ENCODE results near the gene SUPT4H1.
"Not testable (repeated sequence)": the region's sequence is repeated elsewhere in the genome, so short reads cannot be mapped to it uniquely, and the experiment has no call there.

Gene SUPT4H1

GRCh38 chr17:58341861-58342475 lies 10.0 kb downstream of the SUPT4H1 start:
- DNase-seq, result no peak

DNA sequence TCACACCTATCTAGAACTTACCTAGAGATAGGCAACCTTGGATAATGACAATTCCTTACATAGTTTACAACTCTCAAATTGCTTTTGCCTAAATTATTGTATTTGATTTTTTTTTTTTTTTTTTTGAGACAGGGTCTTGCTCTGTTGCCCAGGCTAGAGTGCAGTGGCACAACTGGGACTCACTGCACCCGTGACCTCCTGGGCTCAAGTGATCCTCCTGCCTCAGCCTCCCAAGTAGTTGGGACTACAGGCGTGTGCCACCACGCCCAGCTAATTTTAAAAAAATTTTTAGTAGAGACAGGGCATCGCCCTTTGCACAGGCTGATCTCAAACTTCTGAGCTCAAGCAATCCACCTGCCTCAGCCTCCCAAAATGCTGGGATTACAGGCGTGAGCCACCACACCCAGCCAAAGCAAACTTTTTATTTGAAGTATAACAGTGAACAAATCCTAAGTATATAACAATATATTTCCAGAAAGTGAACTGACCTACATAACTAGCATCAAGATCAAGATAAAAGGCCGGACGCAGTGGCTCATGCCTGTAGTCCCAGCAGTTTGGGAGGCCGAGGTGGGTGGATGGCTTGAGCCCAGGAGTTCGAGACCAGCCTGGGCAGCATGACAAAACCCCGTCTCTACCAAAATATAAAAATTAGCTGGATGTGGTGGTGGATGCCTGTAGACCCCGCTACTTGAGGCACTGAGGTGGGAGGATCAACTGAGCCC lies 10.7 kb downstream of the SUPT4H1 start:
- not testable (repeated sequence) for DNase-seq

- no peak for DNase-seq
These were observed 11.6 kb downstream of the SUPT4H1 start for GRCh38 chr17:58340405-58340876.

GRCh38 chr17:58339755-58340404 lies 12.1 kb downstream of the SUPT4H1 start:
- DNase-seq, result no peak

DNA sequence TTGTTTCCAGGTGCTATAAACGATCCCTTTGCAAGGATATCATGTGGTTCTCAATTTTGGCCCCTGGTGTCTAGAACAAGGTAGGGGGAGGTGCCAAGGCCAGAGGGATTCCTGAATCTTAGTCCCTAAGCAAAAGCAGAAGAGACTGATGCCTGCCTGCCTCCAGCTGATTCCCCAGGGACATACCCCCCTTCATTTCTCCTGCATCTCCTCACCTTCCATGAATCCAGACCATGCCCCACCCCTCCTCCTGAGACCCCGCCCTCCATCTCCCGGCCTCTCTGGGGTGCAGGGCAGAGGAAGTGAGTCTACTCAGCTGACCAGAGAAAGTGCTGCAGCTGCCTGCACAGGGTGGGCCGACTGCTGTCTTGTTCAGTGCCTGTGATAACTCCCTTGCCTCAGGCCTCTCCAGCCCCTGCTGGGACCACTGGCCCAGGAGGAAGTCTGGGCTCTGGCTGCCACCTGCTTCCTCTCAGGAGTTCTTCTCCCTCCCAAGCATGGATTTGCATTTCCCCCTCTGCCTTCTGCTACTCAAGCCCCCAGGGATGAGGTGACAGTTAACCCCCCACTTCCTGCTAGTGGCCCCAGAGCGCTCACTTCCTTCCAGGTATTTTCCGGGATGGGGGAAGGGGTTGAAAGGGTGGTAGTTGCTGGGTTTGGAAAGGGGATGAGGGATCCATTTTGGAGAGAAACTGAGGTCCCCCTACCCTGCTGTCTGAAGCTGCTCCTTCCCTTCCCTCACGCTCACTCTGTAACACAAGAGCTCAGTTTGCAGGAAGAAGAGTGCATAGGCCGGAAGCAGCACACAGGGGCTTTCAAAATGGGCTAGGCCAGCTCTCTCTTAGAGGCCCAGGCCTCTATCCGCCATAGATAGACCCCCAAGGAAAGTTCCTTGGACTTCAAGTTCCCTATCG lies 12.9 kb downstream of the SUPT4H1 start:
- DNase-seq, result peak in 4 of 56 donors; percentile 14 to 33 (median 24)

- DNase-seq, result no peak
These were observed 13.6 kb downstream of the SUPT4H1 start for GRCh38 chr17:58338454-58338840.

DNA sequence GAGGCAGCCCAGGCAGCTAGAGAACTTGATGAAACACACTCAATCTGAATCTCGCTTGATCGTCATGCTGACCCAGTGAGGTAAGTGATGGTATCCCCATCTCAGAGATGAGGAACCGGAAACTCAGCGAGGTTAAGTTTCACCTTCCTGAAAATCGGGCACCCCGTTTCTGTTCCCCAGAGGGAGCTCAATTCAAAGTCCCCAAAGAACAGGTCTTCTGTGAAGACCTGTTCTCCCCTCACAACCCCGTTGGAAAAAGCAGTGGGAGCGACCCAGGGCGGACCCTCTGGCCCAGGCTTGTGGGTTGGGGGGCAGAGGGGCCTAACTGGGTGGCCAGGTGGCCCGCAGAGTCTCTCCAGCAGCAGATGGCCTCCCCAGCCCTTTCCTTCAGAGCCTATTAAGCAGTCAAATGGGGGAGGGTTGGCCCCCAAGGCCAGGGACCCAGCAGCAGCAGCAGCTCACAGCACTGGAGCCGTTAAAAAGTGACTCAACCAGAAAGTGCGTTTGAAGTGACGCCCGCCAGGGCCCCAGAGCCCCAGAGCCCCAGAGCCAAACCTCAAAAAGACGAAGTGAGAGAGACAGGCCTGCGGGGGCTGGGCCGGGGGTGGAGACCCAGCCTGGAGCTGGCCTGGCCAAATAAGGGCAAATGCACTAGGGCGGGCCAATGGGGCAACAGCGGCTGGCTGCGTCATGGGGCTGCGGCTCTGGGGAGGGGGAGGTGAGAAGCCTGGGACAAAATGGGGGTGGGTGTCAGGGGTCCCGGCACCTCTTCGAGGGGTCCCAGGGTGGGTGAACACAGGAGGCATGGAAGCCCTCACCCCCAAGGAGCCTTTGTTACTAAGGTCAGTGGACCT lies 14.2 kb downstream of the SUPT4H1 start:
- peak in 32 of 56 donors; percentile 13 to 68 (median 33) for DNase-seq

DNA sequence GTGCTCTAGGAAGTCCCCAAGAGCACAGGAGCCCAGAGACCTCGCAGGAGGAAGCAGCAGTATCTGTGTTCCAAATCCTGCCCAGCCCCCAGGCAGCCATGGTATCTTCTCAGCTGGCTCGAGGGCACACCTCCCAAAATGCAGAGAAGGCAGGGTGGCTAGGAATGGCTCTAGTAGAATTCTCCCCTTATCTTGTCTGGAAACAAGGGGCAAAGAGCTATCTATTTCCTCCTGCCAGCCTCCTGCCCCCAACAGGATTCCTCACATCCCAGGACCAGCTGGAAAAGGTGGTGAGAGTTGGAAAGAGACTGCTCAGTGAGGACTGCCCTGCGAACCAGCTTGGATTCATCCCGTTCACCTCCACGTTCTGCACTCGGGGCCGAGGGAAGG lies 14.8 kb downstream of the SUPT4H1 start:
- no peak for DNase-seq

- DNase-seq, result no peak
These were observed 15.4 kb downstream of the SUPT4H1 start for GRCh38 chr17:58336456-58337209.

DNA sequence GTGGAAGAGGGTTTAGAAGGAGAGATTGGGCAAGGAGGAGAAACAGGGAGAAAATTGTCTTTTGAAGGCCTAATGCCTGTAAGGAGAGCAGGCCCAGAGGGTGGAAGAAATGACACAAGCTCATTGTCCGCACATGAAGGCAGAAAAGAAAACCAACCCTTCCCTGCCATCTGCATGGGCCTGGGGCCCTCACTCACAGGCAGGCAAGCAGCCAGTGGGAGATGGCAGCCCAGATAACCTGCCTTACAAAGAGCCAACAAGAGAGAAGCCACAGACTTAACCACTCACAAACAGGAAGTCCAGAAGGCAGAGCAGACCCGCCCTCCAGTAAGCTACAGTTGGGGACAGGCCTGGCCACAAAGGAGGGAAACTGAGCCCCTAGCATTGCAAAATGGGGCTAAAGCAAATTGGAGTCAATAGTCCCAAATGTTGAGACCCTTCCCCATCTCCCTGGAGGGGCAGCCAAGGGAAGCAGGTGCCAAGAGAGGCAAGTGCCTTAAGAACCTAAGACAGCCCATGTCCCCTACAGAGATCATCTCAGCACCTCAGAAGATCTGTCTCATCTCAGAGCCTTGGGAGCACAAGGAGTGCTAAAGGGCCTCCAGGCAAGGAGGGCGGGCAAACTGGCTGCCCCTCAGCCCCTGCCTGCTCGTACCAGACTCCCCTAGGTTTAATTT lies 16.1 kb downstream of the SUPT4H1 start:
- peak in 1 of 56 donors; percentile 10 for DNase-seq

GRCh38 chr17:58335061-58335731 lies 16.8 kb downstream of the SUPT4H1 start:
- DNase-seq, result no peak

DNA sequence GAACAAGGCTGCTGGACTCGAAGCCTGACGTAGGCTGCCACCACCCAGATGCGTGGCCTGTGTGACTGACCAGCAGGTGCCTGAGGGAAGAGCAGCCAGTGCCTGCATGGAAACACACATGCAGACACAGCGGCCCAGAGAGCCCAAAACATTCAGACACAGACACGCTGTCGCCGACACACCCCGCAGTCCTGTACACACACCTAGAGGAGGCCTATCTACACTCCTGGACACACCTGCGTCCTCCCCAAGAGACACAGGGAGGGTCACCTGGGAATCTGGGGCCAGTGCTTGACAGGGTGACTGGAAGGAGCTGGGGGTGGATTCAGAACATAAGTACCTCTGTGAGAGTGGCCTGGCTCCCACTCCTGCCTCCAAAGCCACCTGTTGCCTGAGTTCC lies 17.3 kb downstream of the SUPT4H1 start:
- no peak for DNase-seq

DNA sequence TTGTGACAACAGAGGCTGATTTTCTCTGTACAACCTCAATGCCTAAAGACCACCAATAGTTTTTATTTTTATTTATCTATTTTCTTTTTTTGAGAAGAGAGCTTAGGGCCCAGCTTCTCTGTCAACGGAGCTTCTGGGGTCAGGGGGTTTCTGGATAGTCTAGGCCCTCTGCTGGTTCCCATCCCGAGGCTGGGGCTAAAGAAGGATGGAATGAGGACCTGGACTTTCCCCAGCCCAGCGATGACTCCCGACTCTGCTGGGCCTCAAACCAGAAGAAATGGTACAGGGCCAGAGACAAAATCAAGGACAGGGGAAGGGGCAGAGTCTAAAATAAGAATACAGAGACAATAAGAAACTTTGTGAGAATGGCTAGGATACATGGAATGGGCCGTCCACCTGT lies 17.7 kb downstream of the SUPT4H1 start:
- DNase-seq, result no peak

DNA sequence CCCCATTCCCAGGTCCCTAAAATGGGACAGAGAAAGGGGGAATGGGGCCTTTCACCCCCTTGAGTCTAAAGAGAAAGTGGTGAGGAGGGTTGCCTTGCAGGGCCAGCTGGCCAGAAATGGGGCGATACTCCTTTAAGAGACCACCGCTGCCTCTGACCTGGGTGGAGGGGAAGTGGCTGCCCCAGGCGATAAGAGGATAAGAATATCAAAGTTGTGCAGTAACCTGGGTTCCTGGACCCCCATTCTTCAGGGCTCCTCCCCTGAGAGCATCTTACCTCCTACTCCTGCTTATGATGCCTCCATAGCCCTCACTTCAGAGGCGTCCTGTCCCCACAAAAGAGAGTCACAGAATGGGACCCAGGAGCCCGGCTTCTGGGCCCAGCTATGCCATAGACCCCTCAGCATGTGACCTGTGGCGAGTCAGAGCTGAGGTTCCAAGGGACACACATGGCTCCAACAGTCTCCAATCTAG lies 18.2 kb downstream of the SUPT4H1 start:
- DNase-seq, result no peak

GRCh38 chr17:58332778-58333735 lies 18.9 kb downstream of the SUPT4H1 start:
- DNase-seq, result no peak

GRCh38 chr17:58331815-58332777 lies 19.9 kb downstream of the SUPT4H1 start:
- peak in 14 of 56 donors; percentile 13 to 57 (median 27) for DNase-seq
